Activated CD4-positive, alpha-beta T cell treated with anti-CD3 and anti-CD28 coated beads for 48 hours (primary cell): Measurements from ENCODE around the gene HSF4.

Experiments used
- DNase-seq: peaks from one replicate; pipeline ENCODE4 v3.0.0-alpha.2; 2020

The HSF4 gene

DNA sequence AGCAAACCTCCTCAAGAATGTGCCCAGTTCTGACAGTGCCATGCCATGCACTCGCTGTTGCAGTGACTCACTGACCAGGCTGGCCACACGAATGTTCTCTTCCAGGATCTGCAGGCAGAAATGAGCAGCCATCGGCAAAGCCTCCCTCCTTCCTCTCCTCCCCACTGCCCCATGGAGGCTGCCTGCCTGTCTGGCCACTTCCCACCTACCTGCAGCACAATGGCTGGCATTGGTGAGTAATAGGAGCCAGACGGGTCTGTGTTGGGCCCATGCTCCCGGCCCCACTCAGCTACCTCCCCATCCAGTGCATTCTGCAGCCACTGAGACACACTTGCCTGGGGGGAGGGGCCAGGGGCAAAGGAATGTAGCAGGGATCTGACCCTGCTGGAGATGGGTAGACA, 22.0 kb downstream of the HSF4 start:
- DNase-seq, result no peak

DNA sequence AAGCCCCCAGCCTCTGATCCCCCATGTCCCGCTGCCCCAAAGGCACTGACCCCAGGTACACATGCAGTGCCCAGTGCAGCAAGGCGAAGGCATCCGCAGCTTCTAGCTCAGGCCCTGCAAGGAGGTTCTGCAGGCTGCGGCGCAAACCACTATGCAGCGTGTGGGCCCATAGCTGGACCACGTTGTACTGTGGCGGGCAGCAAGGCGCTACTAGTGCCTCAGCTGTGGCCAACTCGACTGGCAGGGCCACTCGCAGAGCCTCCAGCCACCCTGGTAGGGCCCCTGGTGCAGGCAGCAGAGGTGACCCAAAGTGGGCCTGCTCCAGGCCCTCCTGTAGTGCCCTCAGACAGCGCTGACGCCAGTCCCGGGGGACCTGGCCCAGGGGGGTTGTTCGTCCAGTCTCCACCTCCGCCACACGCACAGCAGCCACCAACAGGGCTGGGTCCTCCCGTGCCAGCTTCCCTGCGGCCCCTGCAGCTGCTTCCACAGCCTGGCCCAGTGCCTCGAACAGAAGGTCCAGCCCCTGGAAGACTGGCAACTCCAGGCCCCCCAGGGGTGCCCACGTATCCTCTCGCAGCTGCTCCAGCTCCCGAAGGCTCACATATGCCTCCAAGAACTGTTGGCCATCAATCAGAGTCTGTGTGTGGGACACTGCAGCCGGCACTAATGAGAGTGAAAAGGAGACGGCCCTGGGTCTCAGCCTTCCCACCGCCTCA, 22.8 kb downstream of the HSF4 start:
- DNase-seq, result no peak

- DNase-seq, result no peak
These were observed 23.8 kb downstream of the HSF4 start for GRCh38 chr16:67188323-67188722.

DNA sequence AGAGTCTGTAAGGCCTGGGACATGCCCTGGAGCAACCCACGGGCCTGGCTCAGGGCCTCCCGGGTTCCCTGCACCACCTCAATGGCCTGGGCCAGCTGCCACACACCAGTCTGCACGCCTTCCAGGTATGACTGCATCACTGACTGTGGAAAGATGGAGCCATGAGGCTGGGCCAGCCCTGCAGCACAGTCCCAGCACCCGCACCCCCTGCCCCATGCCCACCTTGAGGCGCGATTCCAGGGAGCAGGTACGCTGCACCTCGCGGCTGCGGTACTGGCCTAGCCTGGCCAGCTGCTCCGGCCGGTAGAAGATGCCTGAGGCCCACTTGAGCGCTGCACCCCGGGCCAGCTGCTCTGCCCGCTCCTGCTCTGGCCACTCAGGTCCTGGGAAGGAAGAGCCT, 24.3 kb downstream of the HSF4 start:
- no peak for DNase-seq

- no peak for DNase-seq
These were observed 25.5 kb downstream of the HSF4 start, which contains the start of gene EXOC3L1 for GRCh38 chr16:67190041-67190440. TSS of gene EXOC3L1 (minus strand) at chr16:67190136. CDS start at chr16:67189676, 460 bp downstream.

DNA sequence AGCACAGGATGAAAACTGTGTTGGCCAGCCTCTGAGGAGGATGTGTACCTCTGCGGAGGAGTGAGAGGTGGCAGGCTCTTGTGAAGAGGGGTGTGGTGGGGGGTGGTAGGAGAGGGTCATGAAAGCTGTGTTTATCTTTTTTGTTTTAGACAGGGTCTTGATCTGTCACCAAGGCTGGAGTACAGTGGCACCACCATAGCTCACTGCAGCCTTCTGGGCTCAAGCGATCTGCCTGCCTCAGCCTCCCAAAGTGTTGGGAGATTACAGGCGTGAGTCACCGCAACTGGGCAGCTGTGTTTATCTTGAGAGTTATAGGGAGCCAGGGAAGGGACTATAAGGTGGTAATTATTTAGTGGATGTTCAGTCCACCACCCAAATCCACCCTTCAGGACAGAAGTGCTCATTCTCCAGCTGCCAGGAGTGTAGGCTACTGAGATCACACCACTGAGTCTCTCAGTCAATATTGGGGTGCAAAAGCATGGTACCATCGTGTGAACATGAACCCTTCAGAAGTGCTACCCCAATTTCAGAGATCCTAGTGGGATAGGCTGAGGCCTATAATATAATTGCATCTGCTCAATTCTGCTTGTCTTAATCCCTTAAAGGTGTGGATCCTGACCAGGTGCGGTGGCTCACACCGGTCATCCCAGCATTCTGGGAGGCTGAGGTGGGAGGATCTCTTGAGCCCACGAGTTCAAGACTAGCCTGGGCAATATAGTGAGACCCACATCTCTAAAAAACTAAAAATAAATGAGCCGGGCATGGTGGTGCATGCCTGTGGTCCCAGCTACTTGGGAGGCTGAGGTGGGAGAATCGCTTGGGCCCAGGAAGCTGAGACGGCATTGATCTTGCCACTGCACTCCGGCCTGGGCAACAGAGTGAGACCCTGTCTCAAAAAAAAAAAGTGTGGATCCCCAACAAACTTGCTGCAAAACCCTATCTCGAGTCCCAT, 26.2 kb downstream of the HSF4 start:
- DNase-seq, result no peak

DNA sequence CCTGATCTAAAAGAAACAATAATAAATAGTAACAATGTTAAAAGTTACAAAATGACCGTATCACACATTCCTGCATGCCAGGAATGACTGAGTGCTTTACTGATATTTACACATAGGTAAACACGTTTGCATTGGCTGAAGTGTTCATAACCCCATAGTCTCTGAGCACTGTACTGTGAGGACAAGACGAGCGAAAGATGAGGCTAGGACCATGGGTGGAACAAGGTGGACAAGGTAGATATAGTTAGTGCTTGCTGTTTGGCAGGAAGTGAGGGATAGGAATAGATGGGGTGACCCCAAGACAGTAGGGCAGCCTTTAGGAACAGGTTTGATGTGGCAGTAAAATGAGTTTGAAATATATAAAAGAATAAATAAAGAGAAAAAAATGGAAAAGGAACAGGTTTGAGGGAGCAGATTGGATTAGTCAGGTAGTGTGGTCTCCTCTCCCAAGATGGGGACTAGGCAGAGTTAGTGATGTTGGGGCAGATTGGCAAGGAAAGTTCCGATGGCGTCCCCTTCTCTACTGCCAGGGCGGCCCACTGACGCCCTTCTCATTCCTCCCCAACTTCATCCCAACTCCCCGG, 27.0 kb downstream of the HSF4 start:
- no peak for DNase-seq

DNA sequence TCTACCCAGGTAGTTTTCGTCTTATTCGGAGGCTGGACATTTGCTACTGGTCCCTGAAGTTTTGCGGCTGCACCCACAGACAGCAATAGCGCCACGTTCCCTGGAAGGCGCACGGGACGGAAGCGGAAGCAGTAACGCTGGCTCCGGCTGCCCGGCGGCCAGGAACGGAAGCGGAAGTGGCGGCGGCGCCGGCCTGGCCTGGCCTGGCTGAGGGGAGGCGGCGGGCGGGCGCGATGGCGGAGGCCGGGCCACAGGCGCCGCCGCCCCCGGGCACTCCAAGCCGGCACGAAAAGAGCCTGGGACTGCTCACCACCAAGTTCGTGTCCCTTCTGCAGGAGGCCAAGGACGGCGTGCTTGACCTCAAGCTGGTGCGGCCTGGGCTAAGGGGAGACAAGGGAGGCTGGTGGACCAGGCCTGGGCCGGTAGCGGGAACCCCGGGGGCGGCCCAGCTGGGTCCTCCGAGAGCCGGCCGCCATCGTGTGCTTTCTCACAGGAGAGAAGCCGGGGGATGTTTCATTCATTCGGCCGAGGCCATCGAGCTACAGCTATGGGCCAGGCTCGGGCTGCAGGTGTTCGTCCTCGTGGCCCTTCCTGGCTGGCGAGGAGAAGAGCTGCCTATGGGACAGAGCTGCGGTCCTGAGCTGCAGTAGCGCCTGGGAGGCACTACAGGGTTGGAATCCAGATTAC, 27.6 kb downstream of the HSF4 start, which contains the start of gene E2F4:
Gene E2F4, plus strand, starts transcription at position 161 of the 687 bp plus-strand sequence. Its CDS starts 73 bp downstream, at position 234.
- DNase-seq, result peak; percentile 93

DNA sequence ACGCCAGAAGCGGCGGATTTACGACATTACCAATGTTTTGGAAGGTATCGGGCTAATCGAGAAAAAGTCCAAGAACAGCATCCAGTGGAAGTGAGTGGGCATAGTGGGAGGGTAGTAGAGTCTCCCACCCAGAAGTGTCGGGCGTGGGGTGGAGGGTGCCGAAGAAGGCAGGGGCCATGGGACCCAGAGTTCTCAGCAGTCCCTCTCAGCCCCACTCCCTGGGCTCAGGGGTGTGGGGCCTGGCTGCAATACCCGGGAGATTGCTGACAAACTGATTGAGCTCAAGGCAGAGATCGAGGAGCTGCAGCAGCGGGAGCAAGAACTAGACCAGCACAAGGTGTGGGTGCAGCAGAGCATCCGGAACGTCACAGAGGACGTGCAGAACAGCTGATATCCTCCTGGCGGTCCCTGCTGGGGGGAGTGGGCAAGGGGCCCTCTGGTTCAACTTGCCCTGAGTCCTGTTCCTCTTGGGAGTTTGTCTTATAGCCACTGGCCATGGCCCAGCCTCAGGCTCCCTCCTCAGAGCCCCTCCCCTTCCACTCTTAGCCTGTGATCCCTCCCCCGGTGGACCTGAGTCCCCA, 28.3 kb downstream of the HSF4 start:
- DNase-seq, result no peak

- no peak for DNase-seq
These were observed 29.0 kb downstream of the HSF4 start for GRCh38 chr16:67193536-67193935.

GRCh38 chr16:67194260-67194659, 29.7 kb downstream of the HSF4 start:
- DNase-seq, result no peak

DNA sequence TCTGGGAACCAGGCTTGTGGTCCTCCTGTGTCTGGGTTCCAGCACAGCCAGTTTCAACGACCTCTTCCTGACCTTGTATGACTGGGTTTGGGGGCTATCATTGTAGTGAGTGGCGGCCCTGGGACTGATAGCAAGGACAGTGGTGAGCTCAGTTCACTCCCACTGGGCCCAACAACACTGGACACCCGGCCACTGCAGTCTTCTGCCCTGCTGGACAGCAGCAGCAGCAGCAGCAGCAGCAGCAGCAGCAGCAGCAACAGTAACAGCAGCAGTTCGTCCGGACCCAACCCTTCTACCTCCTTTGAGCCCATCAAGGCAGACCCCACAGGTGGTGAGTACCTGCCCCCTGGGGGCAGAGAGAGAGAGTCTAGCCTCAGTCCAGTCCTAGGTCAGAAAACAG, 31.1 kb downstream of the HSF4 start:
- DNase-seq, result no peak

DNA sequence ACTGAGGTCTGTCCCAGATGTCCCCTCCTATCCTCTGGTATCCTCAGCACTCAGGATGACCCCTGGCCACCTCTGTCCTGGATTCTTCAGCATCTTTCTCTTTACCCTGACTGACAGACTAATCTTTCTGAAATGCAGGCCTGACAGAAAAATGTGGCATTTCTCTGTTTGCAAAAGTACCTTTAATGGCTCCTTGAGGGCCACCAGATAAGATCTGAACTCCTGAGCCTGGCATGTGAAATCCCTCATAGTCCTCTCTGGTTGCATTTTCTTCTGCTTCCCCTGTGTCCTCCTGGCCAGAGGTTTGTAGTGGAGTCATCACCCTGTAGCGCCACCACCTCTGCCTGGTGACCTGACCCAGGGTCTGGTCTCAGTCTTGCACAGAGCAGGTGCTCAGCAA, 32.3 kb downstream of the HSF4 start:
- no peak for DNase-seq

DNA sequence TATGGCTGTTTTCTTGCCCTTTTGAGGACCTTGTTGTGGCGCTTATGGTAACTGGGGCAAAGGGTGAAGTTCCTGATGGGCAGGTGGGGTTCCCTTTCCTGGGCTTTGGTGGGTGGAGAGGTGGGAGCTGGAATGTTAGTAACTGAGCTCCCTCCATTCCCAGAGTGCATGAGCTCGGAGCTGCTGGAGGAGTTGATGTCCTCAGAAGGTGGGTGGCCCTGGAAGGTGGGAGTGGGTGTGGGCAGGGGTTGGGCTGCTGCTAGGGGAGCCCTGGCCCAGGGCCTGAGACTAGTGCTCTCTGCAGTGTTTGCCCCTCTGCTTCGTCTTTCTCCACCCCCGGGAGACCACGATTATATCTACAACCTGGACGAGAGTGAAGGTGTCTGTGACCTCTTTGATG, 33.2 kb downstream of the HSF4 start:
- DNase-seq, result no peak

- DNase-seq, result peak; percentile 43
These were observed 33.7 kb downstream of the HSF4 start for GRCh38 chr16:67198238-67198734.

DNA sequence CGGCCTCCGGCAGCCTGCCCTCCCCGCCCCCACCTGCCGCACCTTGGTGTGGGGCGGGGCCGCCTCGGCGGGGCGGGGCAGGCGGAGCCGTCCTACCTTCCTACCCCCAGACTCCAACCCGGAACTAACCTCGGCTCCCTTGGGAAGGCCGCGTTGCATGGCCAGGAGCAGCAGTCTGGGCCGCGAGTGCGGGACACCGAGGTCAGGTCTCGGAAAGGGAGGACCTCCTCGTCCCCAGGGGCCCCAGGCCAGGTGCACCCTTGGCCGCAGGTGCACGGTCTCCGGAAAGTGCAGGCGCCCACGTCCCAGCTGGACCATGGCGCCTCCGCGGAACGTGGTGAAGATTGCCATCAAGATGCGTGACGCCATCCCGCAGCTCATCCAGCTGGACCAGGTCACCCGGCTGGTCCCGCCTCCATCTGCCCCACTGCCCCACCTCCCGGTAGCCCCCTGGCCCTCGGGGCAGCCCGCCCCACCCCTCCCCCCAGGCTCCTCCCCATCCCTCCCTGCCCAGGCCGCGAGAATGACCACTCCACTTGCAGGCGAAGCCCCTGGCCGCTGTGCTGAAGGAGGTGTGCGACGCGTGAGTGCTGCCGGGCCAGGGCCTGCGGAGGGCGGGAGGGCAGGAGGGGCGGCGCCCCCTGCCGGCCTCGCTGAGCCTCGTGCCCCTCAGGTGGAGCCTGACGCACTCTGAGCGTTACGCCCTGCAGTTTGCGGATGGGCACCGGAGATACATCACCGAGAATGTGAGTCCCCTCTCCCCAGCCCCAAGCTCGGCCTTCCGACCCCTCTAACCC, 34.7 kb downstream of the HSF4 start, which contains the start of gene ELMO3:
Gene ELMO3, plus strand, starts transcription at position 121 of the 797 bp plus-strand sequence. Its CDS starts 196 bp downstream, at position 317.
- no peak for DNase-seq

GRCh38 chr16:67199808-67200198, 35.3 kb downstream of the HSF4 start:
- DNase-seq, result no peak

DNA sequence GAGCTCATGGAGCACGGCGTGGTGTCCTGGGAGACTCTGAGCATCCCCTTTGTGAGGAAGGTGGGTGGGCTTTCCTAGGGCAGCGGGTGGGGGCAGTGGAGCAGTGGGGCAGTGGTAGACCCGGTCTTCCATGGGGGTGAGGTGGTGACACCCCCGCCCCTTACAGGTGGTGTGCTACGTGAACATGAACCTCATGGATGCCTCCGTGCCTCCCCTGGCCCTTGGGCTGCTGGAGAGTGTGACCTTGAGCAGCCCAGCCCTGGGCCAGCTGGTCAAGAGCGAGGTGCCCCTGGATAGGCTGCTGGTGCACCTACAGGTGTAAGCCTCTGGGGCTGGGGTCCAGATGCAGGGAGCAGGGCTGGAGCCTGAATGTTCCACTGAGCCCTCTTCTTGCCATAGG, 35.9 kb downstream of the HSF4 start:
- no peak for DNase-seq

DNA sequence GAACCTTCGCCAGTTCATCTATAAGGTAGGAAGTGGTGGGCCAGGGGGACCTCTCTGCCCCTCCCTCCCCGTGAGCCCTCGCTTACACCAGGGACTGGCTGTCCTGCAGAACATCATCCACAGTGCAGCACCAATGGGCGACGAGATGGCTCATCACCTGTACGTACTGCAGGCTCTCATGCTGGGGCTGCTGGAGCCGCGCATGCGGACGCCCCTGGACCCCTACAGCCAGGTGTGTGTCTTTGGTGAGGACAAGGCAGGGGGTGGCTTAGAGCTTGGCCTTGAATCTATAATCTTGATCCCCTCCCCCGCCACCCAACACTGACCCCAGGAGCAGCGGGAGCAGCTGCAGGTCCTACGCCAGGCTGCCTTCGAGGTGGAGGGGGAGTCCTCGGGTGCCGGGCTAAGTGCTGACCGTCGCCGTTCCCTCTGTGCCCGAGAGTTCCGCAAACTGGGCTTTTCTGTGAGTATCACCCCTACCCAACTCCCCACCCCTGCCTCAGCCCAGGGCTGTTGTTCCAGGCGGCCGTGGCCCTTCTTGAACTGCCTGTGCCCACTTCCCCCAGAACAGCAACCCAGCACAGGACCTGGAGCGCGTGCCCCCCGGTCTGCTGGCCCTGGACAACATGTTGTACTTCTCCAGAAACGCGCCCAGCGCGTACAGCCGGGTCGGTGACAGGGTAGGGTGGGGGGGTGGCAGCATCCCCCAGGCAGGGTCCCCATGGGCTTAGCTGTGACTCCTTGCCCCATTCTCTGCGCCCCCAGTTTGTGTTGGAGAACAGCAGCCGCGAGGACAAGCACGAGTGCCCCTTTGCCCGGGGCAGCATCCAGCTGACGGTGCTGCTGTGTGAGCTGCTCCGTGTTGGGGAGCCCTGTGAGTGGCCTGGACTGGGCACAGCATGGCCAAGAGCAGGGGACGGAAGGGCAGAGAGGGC, 37.1 kb downstream of the HSF4 start:
- DNase-seq, result no peak

- no peak for DNase-seq
These were observed 37.9 kb downstream of the HSF4 start for GRCh38 chr16:67202426-67202825.
